T-cell (primary cell): Measurements from ENCODE around the gene DEDD2. TPM values are rescaled to one million over a fixed set of nuclear protein-coding genes. Genes with fewer than 3 reads are reported as not detected.
A peak's percentile ranks its signal among the peaks of the same experiment; 100 is the strongest.

Experiments used
- ATAC-seq, 4 experiments: fragments of 200-7000 bp in 3 of 4; fragments of 150-1000 bp in 1 of 4; cut with Tn5 transposase; replicated peaks in 1 of 4; 1 replicate in 3 of 4; 2 replicates in 1 of 4; pipeline ENCODE4 v1.10.0; 2021; ENCODE audit warnings: moderate library complexity in 3 of 4, mild to moderate bottlenecking in 2 of 4, moderate number of reproducible peaks in 1 of 4
- CTCF ChIA-PET, 2 donors: fragments of 300-600 bp; sonication (Branson Sonifier 250); formaldehyde crosslinking; loops; one replicate each; lab custom pipeline; 2022; ENCODE audit warnings: antibody characterized with exemption in 2 of 2; lab: Charles Lee
- POLR2A ChIA-PET, 2 donors: fragments of 300-600 bp; sonication (Branson Sonifier 250); formaldehyde crosslinking; loops; one replicate each; lab custom pipeline; 2022; ENCODE audit warnings: antibody characterized with exemption in 2 of 2; lab: Charles Lee
- DNase-seq, 35 experiments: peaks; one replicate each; pipeline versions ENCODE4 v3.0.0 to v3.0.0-alpha.2; 2013 to 2023
- H3K27ac ChIP-seq: one replicate; pipeline ENCODE4 v1.5.1; 2013; ENCODE audit warnings: low read length
- H3K27me3 ChIP-seq, 2 experiments: replicated peaks in 1 of 2; 1 replicate in 1 of 2; 2 replicates in 1 of 2; pipeline versions ENCODE4 v1.6.1 to v1.7.0; 2013; ENCODE audit warnings: low read length in 1 of 2, mixed read lengths in 1 of 2; ENCODE audit not compliant: control insufficient read depth in 2 of 2, insufficient read depth in 2 of 2; ENCODE audit errors: extremely low read depth in 1 of 2
- H3K36me3 ChIP-seq, 2 donors: 1 replicate in 1 of 2; 2 replicates in 1 of 2; pipeline versions ENCODE4 v1.6.1 to v1.7.0; 2013; ENCODE audit warnings: low read length in 1 of 2; ENCODE audit not compliant: control insufficient read depth in 2 of 2, insufficient read depth in 1 of 2; ENCODE audit errors: extremely low read depth in 1 of 2
- H3K4me1 ChIP-seq, 2 experiments: 1 replicate in 1 of 2; 2 replicates in 1 of 2; pipeline versions ENCODE4 v1.6.1 to v1.7.0; 2013; ENCODE audit warnings: low read length in 2 of 2, mixed read lengths in 1 of 2; ENCODE audit not compliant: insufficient read depth in 2 of 2, control insufficient read depth in 1 of 2; ENCODE audit errors: extremely low read depth in 1 of 2
- H3K4me3 ChIP-seq, 2 donors: 1 replicate in 1 of 2; 2 replicates in 1 of 2; pipeline versions ENCODE4 v1.5.1 to v1.7.0; 2013; ENCODE audit warnings: mild to moderate bottlenecking in 2 of 2, low read length in 1 of 2, moderate library complexity in 1 of 2; ENCODE audit not compliant: control insufficient read depth in 1 of 2; ENCODE audit errors: extremely low read depth in 1 of 2
- H3K9me3 ChIP-seq: 2 replicates; pipeline ENCODE4 v1.7.0; 2013
- H3K27ac Mint-ChIP-seq, 2 donors: one replicate each; pipeline ENCODE4 v1.8.0; 2020 to 2021; ENCODE audit warnings: mild to moderate bottlenecking in 2 of 2, mixed read lengths in 2 of 2
- H3K27me3 Mint-ChIP-seq, 2 donors: one replicate each; pipeline ENCODE4 v1.8.0; 2021 to 2022; ENCODE audit warnings: mixed read lengths in 2 of 2
- H3K36me3 Mint-ChIP-seq: one replicate; pipeline ENCODE4 v1.8.0; 2021; ENCODE audit warnings: mixed read lengths
- H3K4me1 Mint-ChIP-seq, 3 donors: one replicate each; pipeline ENCODE4 v1.8.0; 2020 to 2022; ENCODE audit warnings: mixed read lengths in 3 of 3, mild to moderate bottlenecking in 1 of 3
- H3K4me3 Mint-ChIP-seq, 3 donors: one replicate each; pipeline ENCODE4 v1.8.0; 2020 to 2022; ENCODE audit warnings: mild to moderate bottlenecking in 3 of 3, mixed read lengths in 3 of 3, moderate library complexity in 3 of 3
- H3K9me3 Mint-ChIP-seq, 3 donors: one replicate each; pipeline ENCODE4 v1.8.0; 2020 to 2022; ENCODE audit warnings: mixed read lengths in 3 of 3
- WGBS: methylation state at CpG from one replicate; pipeline ENCODE4 v1.1.5; 2013; ENCODE audit warnings: missing lambda C conversion rate; ENCODE audit not compliant: insufficient coverage; 5-methylcytosine and 5-hydroxymethylcytosine counted together
- total RNA-seq, 35 experiments: library from RNA in 6 of 35; stranded (reverse) in 6 of 35; fragments of 120-200 nt in 1 of 35; gene quantifications; one replicate each; pipeline versions ENCODE4 v1.2.1 to v1.2.4 and lab custom pipeline; 2013 to 2026

DEDD2 gene
- total RNA-seq, 5 donors from 2014 or later (not counting 1 experiment from before 2014, with no cell fraction given), result 67.6 to 82.8 (median 71.0) TPM

DNA sequence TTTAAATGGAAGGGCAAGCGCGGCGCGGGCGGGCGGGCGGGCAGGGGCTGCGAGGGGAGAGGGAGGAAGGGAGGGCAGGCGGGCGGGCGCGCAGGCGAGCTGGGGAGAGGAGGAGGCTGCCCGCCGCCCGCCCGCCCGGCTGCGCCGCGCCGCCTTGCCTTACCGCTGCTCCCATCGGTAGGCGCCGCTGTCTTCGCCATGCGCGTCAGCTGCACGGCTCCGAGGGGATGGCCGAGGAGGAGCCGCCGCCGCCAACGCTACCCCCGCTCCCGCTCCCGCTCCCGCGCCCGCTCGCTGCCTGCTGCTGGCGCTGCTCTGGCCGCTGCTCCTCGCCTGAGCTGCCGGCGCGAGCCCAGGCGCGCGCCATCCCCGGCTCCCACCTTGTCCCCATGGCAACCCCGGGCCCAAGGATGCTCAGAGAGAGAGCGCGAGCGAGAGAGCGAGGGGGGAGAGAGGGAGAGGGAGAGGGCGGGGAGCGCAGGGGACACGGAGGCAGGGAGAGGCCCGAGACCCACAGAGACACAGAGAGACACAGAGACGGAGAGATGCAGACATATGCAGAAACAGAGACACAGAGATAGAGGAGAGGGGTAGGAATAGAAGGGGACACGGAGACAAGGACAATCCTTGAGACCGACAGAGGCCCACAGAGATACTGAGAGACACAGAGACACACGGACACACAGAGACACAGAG, 40.3 kb downstream of the DEDD2 start:
- Histone ChIP-seq H3K36me3 (no peaks in the 10 kb centered on the region), H3K9me3 (no peaks in the 10 kb centered on the region), H3K4me3 (peak overlapping the region in 1 of 2 donors; percentile 51), H3K27ac (no peak overlapping the region), H3K27me3 (peaks cover 9 to 58% of the 10 kb centered on the region in 2 experiments), H3K4me1 (peaks cover 0 to 26% of the 10 kb centered on the region in 2 experiments)
- Mint-ChIP-seq H3K27ac (no peak overlapping the region), H3K9me3 (no peaks in the 10 kb centered on the region), H3K27me3 (peaks cover 17 to 21% of the 10 kb centered on the region in 2 donors), H3K36me3 (no peaks in the 10 kb centered on the region), H3K4me1 (peaks cover 14 to 21% (median 18%) of the 10 kb centered on the region in 3 donors), H3K4me3 (no peak overlapping the region)
- peak; percentile 51 to 89 (median 65) for DNase-seq
- ChIA-PET CTCF (interaction anchor here (0.6 to 1.0 kb wide), 6 partner anchors 7 to 162 kb away, joined by 3 to 9 read pairs (median 4); partner anchors contain the start of gene ZNF574 (in 1 of the 2)), POLR2A (interaction anchor here in 1 of 2 donors (0.6 to 0.7 kb wide), 3 partner anchors 12 to 43 kb away, joined by 4 to 12 read pairs (median 8); no protein-coding TSS in a partner anchor)
- ATAC-seq, result peak; percentile 95 to 96 (median 96)
- whole genome bisulfite sequencing, result under 1% methylated on average over 50 of the region's 66 CpGs

DNA sequence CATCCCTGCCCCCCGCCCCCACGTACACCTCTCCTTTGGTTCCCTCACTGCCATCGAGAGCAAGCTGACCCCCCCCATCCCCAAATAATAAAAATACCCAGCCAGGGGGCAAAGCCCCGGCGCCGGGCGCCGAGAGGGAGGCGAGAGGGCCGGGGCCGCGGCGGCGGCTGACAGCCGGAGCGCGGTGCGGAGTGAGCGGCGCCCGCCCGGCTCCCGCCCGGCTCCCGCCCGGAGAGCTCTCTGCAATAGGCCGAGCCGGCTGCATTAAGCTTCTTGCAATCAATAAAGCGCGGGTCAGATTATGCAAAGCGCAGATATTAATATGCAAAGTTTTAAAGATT, 40.9 kb downstream of the DEDD2 start:
- WGBS, result 2% methylated on average over 22 of the region's 31 CpGs
- Mint-ChIP-seq H3K4me3 (peak overlapping the region; percentile 83 to 89 (median 85)), H3K27me3 (peaks cover 17 to 21% of the 10 kb centered on the region in 2 donors), H3K36me3 (no peaks in the 10 kb centered on the region), H3K27ac (no peak overlapping the region), H3K4me1 (peaks cover 14 to 16% (median 14%) of the 10 kb centered on the region in 3 donors), H3K9me3 (no peaks in the 10 kb centered on the region)
- CTCF ChIA-PET, result interaction anchor here (0.6 to 1.5 kb wide), 7 partner anchors 8 to 161 kb away, joined by 3 to 9 read pairs (median 5); partner anchors contain the start of genes GSK3A (in 1 of the 2) and ZNF574 (in 1 of the 2)
- H3K27me3 ChIP-seq, result peaks cover 9 to 58% of the 10 kb centered on the region in 2 experiments
- no peak overlapping the region for H3K27ac ChIP-seq
- POLR2A ChIA-PET, result interaction anchor here in 1 of 2 donors (0.6 to 0.7 kb wide), 3 partner anchors 12 to 44 kb away, joined by 4 to 12 read pairs (median 8); no protein-coding TSS in a partner anchor
- peaks cover 0 to 26% of the 10 kb centered on the region in 2 experiments for H3K4me1 ChIP-seq
- ATAC-seq, result peak; percentile 55 to 68 (median 64)
- H3K9me3 ChIP-seq, result no peaks in the 10 kb centered on the region
- peak overlapping the region; percentile 51 to 57 for H3K4me3 ChIP-seq
- DNase-seq, result peak in 1 of 35 experiments; percentile 10
- H3K36me3 ChIP-seq, result no peaks in the 10 kb centered on the region

DNA sequence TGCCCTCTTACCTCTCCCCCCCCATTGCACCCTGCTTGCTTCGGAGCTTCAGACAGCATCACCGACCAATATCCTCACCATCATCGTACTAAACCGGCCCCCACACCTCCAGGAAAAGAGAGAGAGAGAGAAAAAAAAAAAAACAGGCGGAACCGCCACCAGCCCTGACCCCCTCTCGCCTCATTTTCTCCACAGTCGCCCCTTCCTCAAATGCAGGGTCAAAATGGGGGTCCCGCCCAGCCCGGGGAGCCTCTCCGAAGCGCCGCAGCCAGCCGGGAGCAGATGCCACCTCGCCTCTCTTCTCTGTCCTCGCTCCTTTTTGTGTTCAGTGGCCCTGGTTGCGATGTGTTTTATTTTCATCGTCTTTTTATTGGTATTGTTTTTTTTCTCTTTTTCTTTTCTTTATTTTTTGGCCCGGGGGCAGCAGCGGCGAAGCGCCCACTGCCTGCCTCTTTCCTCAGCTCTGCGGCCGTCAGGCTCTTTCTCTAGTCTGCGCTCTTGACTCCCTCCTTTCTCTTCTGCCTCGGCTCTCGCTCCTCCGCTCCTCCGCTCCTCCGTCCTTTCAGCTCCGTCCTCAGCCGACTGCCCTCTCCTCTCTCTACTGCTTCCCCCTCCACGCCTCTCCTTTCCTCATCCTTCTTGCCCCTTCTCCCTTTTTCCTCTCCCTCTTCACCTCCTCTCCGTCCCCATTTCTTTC, 41.4 kb downstream of the DEDD2 start:
- Histone ChIP-seq H3K27me3 (peaks cover 9 to 58% of the 10 kb centered on the region in 2 experiments), H3K27ac (no peak overlapping the region), H3K4me3 (peak overlapping the region; percentile 51 to 57), H3K9me3 (no peaks in the 10 kb centered on the region), H3K4me1 (peaks cover 0 to 26% of the 10 kb centered on the region in 2 experiments), H3K36me3 (no peaks in the 10 kb centered on the region)
- H3K4me1 Mint-ChIP-seq, result peaks cover 14 to 15% (median 14%) of the 10 kb centered on the region in 3 donors
- H3K27me3 Mint-ChIP-seq, result peaks cover 17 to 21% of the 10 kb centered on the region in 2 donors
- peak overlapping the region; percentile 9 to 16 for H3K27ac Mint-ChIP-seq
- H3K9me3 Mint-ChIP-seq, result no peaks in the 10 kb centered on the region
- CTCF ChIA-PET, result interaction anchor here (0.6 to 1.5 kb wide), 8 partner anchors 8 to 161 kb away, joined by 3 to 9 read pairs (median 4); partner anchors contain the start of genes GSK3A (in 1 of the 2) and ZNF574 (in 1 of the 2)
- peak overlapping the region; percentile 83 to 89 (median 85) for H3K4me3 Mint-ChIP-seq
- peak; percentile 29 to 41 (median 32) for ATAC-seq
- 2% methylated on average over 16 of the region's 34 CpGs for WGBS
- H3K36me3 Mint-ChIP-seq, result no peaks in the 10 kb centered on the region
- POLR2A ChIA-PET, result interaction anchor here in 1 of 2 donors (0.6 to 0.7 kb wide), 3 partner anchors 13 to 45 kb away, joined by 4 to 12 read pairs (median 8); no protein-coding TSS in a partner anchor
- DNase-seq, result peak in 2 of 35 experiments; percentile 17 to 43

DNA sequence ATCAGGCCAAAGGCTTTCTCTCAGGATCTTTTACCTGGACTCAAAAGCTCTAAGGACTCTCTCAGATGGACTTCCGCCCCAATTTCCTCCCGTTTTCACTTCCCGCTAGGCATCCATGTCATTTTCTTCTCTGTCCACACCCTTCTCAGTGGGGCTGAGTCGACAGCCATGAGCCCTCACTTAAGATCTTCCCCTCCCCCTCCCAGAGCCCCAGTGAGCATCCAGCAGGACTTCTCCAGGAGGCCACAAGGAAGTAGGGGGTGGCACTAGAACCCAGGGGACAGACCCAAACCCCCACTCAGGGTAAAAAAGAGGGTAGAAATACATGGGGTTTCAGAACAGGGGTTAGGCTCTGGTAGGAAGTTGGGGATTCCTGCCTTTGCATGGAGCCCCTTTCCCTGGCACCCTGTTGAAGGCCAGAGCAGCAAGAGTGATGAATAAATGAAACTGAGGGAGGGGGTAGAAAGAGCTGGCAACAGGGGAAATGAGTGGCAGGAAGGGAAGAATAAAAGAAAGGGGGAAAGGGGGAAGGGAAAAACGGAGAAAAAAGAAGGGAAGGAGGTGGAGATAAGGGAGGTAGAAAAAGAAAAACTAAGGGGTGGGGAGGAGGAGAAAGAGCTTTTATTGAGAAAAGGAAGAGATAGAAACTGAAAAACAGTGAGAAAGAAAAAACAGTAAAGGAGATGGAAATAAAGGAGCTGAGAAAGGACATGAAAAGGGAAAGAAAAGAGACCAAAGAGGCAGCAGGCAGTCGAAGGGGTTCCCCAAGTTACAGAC, 42.3 kb downstream of the DEDD2 start:
- H3K36me3 Mint-ChIP-seq, result no peaks in the 10 kb centered on the region
- no peak overlapping the region for H3K27ac ChIP-seq
- H3K4me1 Mint-ChIP-seq, result peaks cover 14 to 15% (median 14%) of the 10 kb centered on the region in 3 donors
- H3K36me3 ChIP-seq, result no peaks in the 10 kb centered on the region
- WGBS, result 84% methylated on average over 6 of the region's 6 CpGs
- H3K27ac Mint-ChIP-seq, result no peak overlapping the region
- peaks cover 17 to 20% of the 10 kb centered on the region in 2 donors for H3K27me3 Mint-ChIP-seq
- POLR2A ChIA-PET, result interaction anchor here in 1 of 2 donors (0.6 kb wide), 1 partner anchor 51 kb away, joined by 4 read pairs; no protein-coding TSS in a partner anchor
- no peak overlapping the region for H3K4me3 ChIP-seq
- H3K9me3 ChIP-seq, result no peaks in the 10 kb centered on the region
- CTCF ChIA-PET, result interaction anchor here in 1 of 2 donors (0.7 to 1.5 kb wide), 2 partner anchors 64 to 68 kb away, joined by 3 to 5 read pairs; partner anchors contain the start of gene GSK3A
- peaks cover 9 to 54% of the 10 kb centered on the region in 2 experiments for H3K27me3 ChIP-seq
- no peaks in the 10 kb centered on the region for H3K9me3 Mint-ChIP-seq
- no peak for DNase-seq
- peaks cover 0 to 26% of the 10 kb centered on the region in 2 experiments for H3K4me1 ChIP-seq
- ATAC-seq, result no peak
- H3K4me3 Mint-ChIP-seq, result peak overlapping the region; percentile 83 to 89 (median 85)

DNA sequence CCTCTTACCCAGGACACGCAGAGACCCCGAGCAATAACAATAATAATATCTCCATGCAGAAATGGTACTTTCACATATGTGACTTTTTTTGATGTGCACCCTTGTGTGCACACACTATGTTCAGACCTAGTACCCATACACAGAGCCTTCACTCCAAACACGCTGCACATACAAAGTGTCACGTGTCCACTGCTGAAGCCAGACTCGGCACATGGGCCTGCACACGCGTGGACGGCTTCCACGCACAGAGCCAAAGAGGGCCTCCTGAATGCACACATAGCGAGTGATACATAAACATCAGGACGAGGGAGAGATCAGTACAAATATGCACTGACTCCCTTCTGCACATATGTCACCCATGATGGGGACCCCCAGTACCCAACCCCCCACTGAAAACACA, 43.3 kb downstream of the DEDD2 start:
- H3K9me3 Mint-ChIP-seq, result no peaks in the 10 kb centered on the region
- CTCF ChIA-PET, result no interaction called here
- Histone ChIP-seq H3K9me3 (no peaks in the 10 kb centered on the region), H3K36me3 (no peaks in the 10 kb centered on the region), H3K4me3 (no peak overlapping the region), H3K27me3 (peaks cover 9 to 46% of the 10 kb centered on the region in 2 experiments), H3K4me1 (peaks cover 0 to 22% of the 10 kb centered on the region in 2 experiments), H3K27ac (no peak overlapping the region)
- no peaks in the 10 kb centered on the region for H3K36me3 Mint-ChIP-seq
- POLR2A ChIA-PET, result no interaction called here
- 94% methylated on average over 11 of the region's 11 CpGs for WGBS
- H3K27me3 Mint-ChIP-seq, result peaks cover 16 to 17% of the 10 kb centered on the region in 2 donors
- H3K27ac Mint-ChIP-seq, result no peak overlapping the region
- no peak overlapping the region for H3K4me3 Mint-ChIP-seq
- DNase-seq (no peak), ATAC-seq (no peak)
- peaks cover 11 to 15% (median 14%) of the 10 kb centered on the region in 3 donors for H3K4me1 Mint-ChIP-seq
